ENCODE data around the gene SURF1. TPM values are rescaled to one million over a fixed set of nuclear protein-coding genes. Genes with fewer than 3 reads are reported as not detected.

SURF1 gene
- total and polyA plus RNA-seq, 4 experiments from 2014 or later, result 54.3 to 114 (median 83.2) TPM

- H3K4me1 Mint-ChIP-seq, result peaks cover 21 to 44% (median 33%) of the 10 kb centered on the region in 4 donors
- intact Hi-C loops (cut with micrococcal nuclease), result no loop called here
- ChIA-PET POLR2A (ENCODE audit: partially characterized antibody) (interaction anchor here (0.7 to 18.1 kb wide), 10 partner anchors 8 to 678 kb away, joined by 3 to 437 read pairs (median 6); partner anchors contain the start of genes AK8, CACFD1, DDX31 and GTF3C4), CTCF (ENCODE audit: partially characterized antibody) (interaction anchor here (1.0 to 1.7 kb wide), 4 partner anchors 9 to 23 kb away, joined by 4 to 9 read pairs (median 5); partner anchors contain the start of genes SURF1 and SURF2)
- H3K9me3 ChIP-seq (ENCODE audit: control insufficient read depth in 1 of 2, low read length in 2 of 2), result no peaks in the 10 kb centered on the region
- peaks cover 67% of the 10 kb centered on the region for H3K36me3 ChIP-seq (ENCODE audit: insufficient read depth, low read length)
- peaks cover 33% of the 10 kb centered on the region for H3K4me1 ChIP-seq (ENCODE audit: insufficient read depth, low read length)
- peak overlapping the region in 6 of 7 donors; percentile 93 to 99 (median 96) for H3K27ac Mint-ChIP-seq
- H3K27me3 ChIP-seq (ENCODE audit: insufficient read depth, low read length), result no peaks in the 10 kb centered on the region
- peak in 3 of 5 donors; percentile 37 to 74 (median 47) for DNase-seq
- H3K27me3 Mint-ChIP-seq, result no peaks in the 10 kb centered on the region
- peak overlapping the region; percentile 88 for H3K27ac ChIP-seq (ENCODE audit: low read depth, low read length)
- H3K4me3 Mint-ChIP-seq, result peak overlapping the region; percentile 93 to 100 (median 98)
- H3K4me3 ChIP-seq (ENCODE audit: low read length in 2 of 2), result peak overlapping the region; percentile 80 to 99
- H3K36me3 Mint-ChIP-seq, result peaks cover 34 to 63% of the 10 kb centered on the region in 2 donors
- H3K9me3 Mint-ChIP-seq, result no peaks in the 10 kb centered on the region
These were observed 8.7 kb downstream of the SURF1 start for GRCh38 chr9:133347515-133347984.

- H3K27me3 Mint-ChIP-seq, result no peaks in the 10 kb centered on the region
- Histone ChIP-seq H3K4me3 (ENCODE audit: low read length in 2 of 2) (peak overlapping the region in 1 of 2 donors; percentile 23), H3K27ac (ENCODE audit: low read depth, low read length) (peak overlapping the region; percentile 88), H3K36me3 (ENCODE audit: insufficient read depth, low read length) (peaks cover 60% of the 10 kb centered on the region), H3K27me3 (ENCODE audit: insufficient read depth, low read length) (no peaks in the 10 kb centered on the region), H3K9me3 (ENCODE audit: control insufficient read depth in 1 of 2, low read length in 2 of 2) (no peaks in the 10 kb centered on the region), H3K4me1 (ENCODE audit: insufficient read depth, low read length) (peaks cover 33% of the 10 kb centered on the region)
- DNase-seq, result peak in 1 of 5 donors; percentile 18
- peaks cover 29 to 51% of the 10 kb centered on the region in 2 donors for H3K36me3 Mint-ChIP-seq
- CTCF ChIA-PET (ENCODE audit: partially characterized antibody), result interaction anchor here (1.0 to 1.6 kb wide), 2 partner anchors 11 to 25 kb away, joined by 3 to 5 read pairs; partner anchors contain the start of genes SURF1 and SURF2
- H3K4me1 Mint-ChIP-seq, result peaks cover 21 to 44% (median 33%) of the 10 kb centered on the region in 4 donors
- no peaks in the 10 kb centered on the region for H3K9me3 Mint-ChIP-seq
- peak overlapping the region in 6 of 7 donors; percentile 85 to 92 (median 90) for H3K27ac Mint-ChIP-seq
- intact Hi-C loops (cut with micrococcal nuclease), result no loop called here
- POLR2A ChIA-PET (ENCODE audit: partially characterized antibody), result interaction anchor here (1.3 to 18.1 kb wide), 2 partner anchors 11 to 25 kb away, joined by 3 to 437 read pairs; partner anchors contain the start of genes STKLD1, SURF1, SURF2 and SURF4
- H3K4me3 Mint-ChIP-seq, result peak overlapping the region; percentile 83 to 97 (median 88)
These were observed 10.1 kb downstream of the SURF1 start for GRCh38 chr9:133346021-133346785.

GRCh38 chr9:133345596-133345995 lies 10.7 kb downstream of the SURF1 start:
- Mint-ChIP-seq H3K4me3 (peak overlapping the region in 2 of 8 donors; percentile 26 to 86), H3K4me1 (peaks cover 24 to 50% (median 36%) of the 10 kb centered on the region in 4 donors), H3K36me3 (peaks cover 30 to 51% of the 10 kb centered on the region in 2 donors), H3K27me3 (no peaks in the 10 kb centered on the region), H3K9me3 (no peaks in the 10 kb centered on the region), H3K27ac (peak overlapping the region in 1 of 7 donors; percentile 77)
- Histone ChIP-seq H3K27me3 (ENCODE audit: insufficient read depth, low read length) (no peaks in the 10 kb centered on the region), H3K9me3 (ENCODE audit: control insufficient read depth in 1 of 2, low read length in 2 of 2) (no peaks in the 10 kb centered on the region), H3K4me1 (ENCODE audit: insufficient read depth, low read length) (peaks cover 38% of the 10 kb centered on the region), H3K36me3 (ENCODE audit: insufficient read depth, low read length) (peaks cover 60% of the 10 kb centered on the region), H3K27ac (ENCODE audit: low read depth, low read length) (no peak overlapping the region), H3K4me3 (ENCODE audit: low read length in 2 of 2) (no peak overlapping the region)
- CTCF ChIA-PET (ENCODE audit: partially characterized antibody), result interaction anchor here (1.0 kb wide), 1 partner anchor 26 kb away, joined by 3 read pairs; no protein-coding TSS in a partner anchor
- intact Hi-C loops (cut with micrococcal nuclease), result no loop called here
- POLR2A ChIA-PET (ENCODE audit: partially characterized antibody), result interaction anchor here (1.3 to 18.1 kb wide), 2 partner anchors 11 to 25 kb away, joined by 3 to 437 read pairs; partner anchors contain the start of genes STKLD1, SURF1, SURF2 and SURF4
- peak in 1 of 5 donors; percentile 1 for DNase-seq

GRCh38 chr9:133344979-133345378 lies 11.3 kb downstream of the SURF1 start:
- Mint-ChIP-seq H3K4me3 (no peak overlapping the region), H3K4me1 (peaks cover 26 to 51% (median 40%) of the 10 kb centered on the region in 4 donors), H3K9me3 (no peaks in the 10 kb centered on the region), H3K36me3 (peaks cover 31 to 51% of the 10 kb centered on the region in 2 donors), H3K27ac (peak overlapping the region in 1 of 7 donors; percentile 29), H3K27me3 (no peaks in the 10 kb centered on the region)
- peaks cover 58% of the 10 kb centered on the region for H3K36me3 ChIP-seq (ENCODE audit: insufficient read depth, low read length)
- intact Hi-C loops (cut with micrococcal nuclease), result no loop called here
- H3K4me3 ChIP-seq (ENCODE audit: low read length in 2 of 2), result no peak overlapping the region
- H3K27me3 ChIP-seq (ENCODE audit: insufficient read depth, low read length), result no peaks in the 10 kb centered on the region
- ChIA-PET POLR2A (ENCODE audit: partially characterized antibody) (interaction anchor here (18.1 kb wide), 1 partner anchor 26 kb away, joined by 437 read pairs; the partner anchor contains the start of genes STKLD1 and SURF4), CTCF (ENCODE audit: partially characterized antibody) (no interaction called here)
- no peaks in the 10 kb centered on the region for H3K9me3 ChIP-seq (ENCODE audit: control insufficient read depth in 1 of 2, low read length in 2 of 2)
- DNase-seq, result peak in 1 of 5 donors; percentile 25
- peaks cover 41% of the 10 kb centered on the region for H3K4me1 ChIP-seq (ENCODE audit: insufficient read depth, low read length)
- H3K27ac ChIP-seq (ENCODE audit: low read depth, low read length), result no peak overlapping the region

GRCh38 chr9:133344071-133344470 lies 12.2 kb downstream of the SURF1 start:
- no peak overlapping the region for H3K4me3 Mint-ChIP-seq
- POLR2A ChIA-PET (ENCODE audit: partially characterized antibody), result interaction anchor here (18.1 kb wide), 1 partner anchor 27 kb away, joined by 437 read pairs; the partner anchor contains the start of genes STKLD1 and SURF4
- H3K4me1 ChIP-seq (ENCODE audit: insufficient read depth, low read length), result peaks cover 34% of the 10 kb centered on the region
- H3K4me1 Mint-ChIP-seq, result peaks cover 22 to 48% (median 37%) of the 10 kb centered on the region in 4 donors
- intact Hi-C loops (cut with micrococcal nuclease), result no loop called here
- H3K27ac Mint-ChIP-seq, result no peak overlapping the region
- no peaks in the 10 kb centered on the region for H3K9me3 Mint-ChIP-seq
- H3K27ac ChIP-seq (ENCODE audit: low read depth, low read length), result no peak overlapping the region
- H3K36me3 Mint-ChIP-seq, result peaks cover 24 to 49% of the 10 kb centered on the region in 2 donors
- no peak overlapping the region for H3K4me3 ChIP-seq (ENCODE audit: low read length in 2 of 2)
- H3K27me3 ChIP-seq (ENCODE audit: insufficient read depth, low read length), result no peaks in the 10 kb centered on the region
- peaks cover 60% of the 10 kb centered on the region for H3K36me3 ChIP-seq (ENCODE audit: insufficient read depth, low read length)
- H3K9me3 ChIP-seq (ENCODE audit: control insufficient read depth in 1 of 2, low read length in 2 of 2), result no peaks in the 10 kb centered on the region
- no peaks in the 10 kb centered on the region for H3K27me3 Mint-ChIP-seq
- DNase-seq, result peak in 1 of 5 donors; percentile 8
- CTCF ChIA-PET (ENCODE audit: partially characterized antibody), result interaction anchor here (1.2 to 1.3 kb wide), 3 partner anchors 8 to 73 kb away, joined by 3 to 5 read pairs (median 4); partner anchors contain the start of genes SURF1 and SURF2

- no peaks in the 10 kb centered on the region for H3K9me3 ChIP-seq (ENCODE audit: control insufficient read depth in 1 of 2, low read length in 2 of 2)
- Mint-ChIP-seq H3K4me1 (peaks cover 16 to 38% (median 28%) of the 10 kb centered on the region in 4 donors), H3K36me3 (peaks cover 18 to 39% of the 10 kb centered on the region in 2 donors), H3K27ac (peak overlapping the region in 1 of 7 donors; percentile 57), H3K27me3 (no peaks in the 10 kb centered on the region), H3K4me3 (no peak overlapping the region), H3K9me3 (no peaks in the 10 kb centered on the region)
- peaks cover 29% of the 10 kb centered on the region for H3K4me1 ChIP-seq (ENCODE audit: insufficient read depth, low read length)
- DNase-seq, result no peak
- ChIA-PET POLR2A (ENCODE audit: partially characterized antibody) (no interaction called here), CTCF (ENCODE audit: partially characterized antibody) (interaction anchor here (1.2 to 1.3 kb wide), 2 partner anchors 9 to 74 kb away, joined by 3 to 4 read pairs; no protein-coding TSS in a partner anchor)
- no peak overlapping the region for H3K27ac ChIP-seq (ENCODE audit: low read depth, low read length)
- no peak overlapping the region for H3K4me3 ChIP-seq (ENCODE audit: low read length in 2 of 2)
- peaks cover 60% of the 10 kb centered on the region for H3K36me3 ChIP-seq (ENCODE audit: insufficient read depth, low read length)
- H3K27me3 ChIP-seq (ENCODE audit: insufficient read depth, low read length), result no peaks in the 10 kb centered on the region
- intact Hi-C loops (cut with micrococcal nuclease), result no loop called here
These were observed 13.7 kb downstream of the SURF1 start for GRCh38 chr9:133342570-133342969.

Data from CD4-positive, alpha-beta memory T cell (primary cell).